Activated CD4-positive, alpha-beta T cell treated with anti-CD3 and anti-CD28 coated beads for 4 hours (primary cell): Measurements from ENCODE around the gene ATIC.

Experiments
- DNase-seq, 2 donors: peaks; one replicate each; pipeline ENCODE4 v3.0.0-alpha.2; 2020

ATIC gene

GRCh38 chr2:215311625-215312396, at the start of gene ATIC:
ATIC (plus strand) TSS chr2:215312059; CDS start chr2:215312143, 84 bp downstream.
- DNase-seq, result peak; percentile 88 to 93

GRCh38 chr2:215262303-215262702, 49.6 kb upstream of the ATIC start:
- no peak for DNase-seq

GRCh38 chr2:215262741-215263362, 49.0 kb upstream of the ATIC start:
- no peak for DNase-seq

DNA sequence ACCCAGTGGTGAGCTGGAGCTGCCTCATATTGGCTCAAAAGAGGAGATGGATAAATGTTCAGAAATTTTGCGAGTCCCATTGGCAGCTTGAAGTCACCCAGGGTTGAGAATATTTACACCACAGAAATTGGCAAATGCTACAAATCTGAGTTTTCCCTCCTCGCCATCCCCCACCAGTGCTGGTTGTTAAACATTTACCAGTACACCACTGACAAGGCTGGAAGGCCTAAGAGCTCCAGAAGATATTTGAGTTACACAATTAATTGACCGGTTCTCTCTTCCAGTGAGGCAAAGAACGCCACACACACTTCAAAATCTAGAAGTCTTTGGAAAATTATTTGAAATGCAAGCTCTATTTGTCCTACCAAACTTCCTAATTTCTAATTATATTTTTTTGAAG, 47.5 kb upstream of the ATIC start:
- no peak for DNase-seq

GRCh38 chr2:215269397-215270117, 42.3 kb upstream of the ATIC start:
- peak; percentile 45 to 63 for DNase-seq

GRCh38 chr2:215270118-215270451, 41.8 kb upstream of the ATIC start:
- DNase-seq, result no peak

GRCh38 chr2:215271446-215271845, 40.4 kb upstream of the ATIC start:
- no peak for DNase-seq

DNA sequence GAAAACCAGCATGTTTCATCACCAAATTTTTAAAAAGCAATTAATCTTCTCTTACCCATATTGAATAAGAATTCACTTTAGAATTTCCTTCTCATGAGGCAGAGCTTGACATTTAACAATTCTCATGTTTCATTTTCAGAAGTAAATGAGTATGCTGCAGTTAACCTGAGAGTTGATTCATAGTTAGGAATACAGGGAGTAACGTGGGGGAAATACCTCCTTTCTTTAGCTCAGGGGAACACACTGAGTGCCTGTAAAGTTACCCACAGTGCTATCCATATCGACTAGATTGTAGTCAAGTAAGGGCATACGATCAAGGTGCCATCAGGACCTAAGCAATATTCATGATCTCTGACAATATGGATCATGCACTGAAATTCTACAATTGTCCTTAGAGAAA, 38.9 kb upstream of the ATIC start:
- DNase-seq, result no peak

- DNase-seq, result no peak
These were observed 37.0 kb upstream of the ATIC start for GRCh38 chr2:215274829-215275228.

DNA sequence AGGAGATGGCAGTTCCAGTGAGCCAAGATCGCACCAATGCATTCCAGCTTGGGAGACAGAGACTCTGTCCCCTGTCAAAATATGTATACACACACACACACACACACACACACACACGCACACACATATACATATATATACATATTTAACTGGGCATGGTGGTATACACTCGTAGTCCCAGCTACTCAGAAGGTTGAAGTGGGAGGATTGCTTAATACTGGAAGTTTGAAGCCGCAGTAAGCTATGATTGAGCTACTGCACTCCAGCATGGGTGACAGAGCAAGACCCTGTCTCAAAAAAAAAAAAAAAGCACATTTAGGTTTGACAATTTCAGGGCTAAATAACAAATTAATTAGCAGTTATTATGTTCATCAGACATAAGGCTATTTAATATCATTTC, 36.0 kb upstream of the ATIC start:
- no peak for DNase-seq

DNA sequence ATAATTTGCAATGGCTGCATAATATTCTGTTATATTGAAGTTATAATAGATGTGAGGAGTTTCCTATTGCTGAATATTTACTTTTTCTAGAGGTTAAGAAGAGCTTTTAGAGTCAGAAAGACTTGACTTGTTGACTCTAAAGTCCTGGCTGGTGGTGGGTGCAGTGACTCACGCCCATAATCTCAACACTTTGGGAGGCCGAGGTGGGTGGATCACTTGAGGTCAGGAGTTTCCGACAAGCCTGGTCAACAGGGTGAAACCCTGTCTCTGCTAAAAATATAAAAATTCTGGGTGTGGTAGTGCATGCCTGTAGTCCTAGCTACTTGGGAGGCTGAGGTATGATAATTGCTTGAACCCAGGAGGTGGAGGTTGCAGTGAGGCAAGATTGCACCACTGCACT, 33.9 kb upstream of the ATIC start:
- DNase-seq, result no peak

DNA sequence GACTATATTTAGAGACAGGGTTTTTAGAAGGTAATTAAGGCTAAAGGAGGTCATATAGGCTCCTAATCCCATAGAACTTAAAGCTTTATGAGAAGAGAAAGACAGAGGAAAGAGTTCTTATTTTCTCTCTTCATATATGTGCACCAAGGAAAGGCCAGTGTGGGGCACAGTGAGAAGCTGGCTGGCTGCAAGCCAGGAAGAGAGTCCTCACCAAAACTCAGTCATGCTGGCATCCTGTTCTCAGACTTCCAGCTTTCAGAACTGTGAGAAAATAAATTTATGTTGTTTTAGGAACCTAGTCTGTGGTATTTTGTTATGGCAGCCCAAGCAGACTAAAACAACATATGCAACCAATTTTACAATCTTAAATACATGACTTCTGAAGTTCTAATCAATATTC, 31.5 kb upstream of the ATIC start:
- DNase-seq, result no peak

- no peak for DNase-seq
These were observed 28.6 kb upstream of the ATIC start for GRCh38 chr2:215283221-215283620.

DNA sequence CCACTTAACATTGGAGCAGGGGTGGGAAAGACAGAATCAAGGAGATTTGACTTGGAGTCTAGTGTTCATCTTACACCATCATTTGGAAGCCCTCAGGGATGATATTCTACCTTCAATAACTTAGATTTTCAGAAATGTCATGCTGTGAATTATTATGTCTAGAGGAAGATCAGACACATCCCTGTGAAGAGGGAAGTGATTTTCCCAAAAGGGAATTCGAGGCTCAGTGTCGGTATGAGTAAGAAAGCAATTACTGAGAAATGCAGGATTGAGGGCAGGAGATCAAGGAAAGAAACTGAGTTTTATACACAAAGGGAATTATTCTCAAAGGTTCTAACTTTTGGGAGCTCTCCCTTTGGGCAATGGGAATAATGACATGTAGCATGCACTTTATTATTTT, 25.6 kb upstream of the ATIC start:
- no peak for DNase-seq

DNA sequence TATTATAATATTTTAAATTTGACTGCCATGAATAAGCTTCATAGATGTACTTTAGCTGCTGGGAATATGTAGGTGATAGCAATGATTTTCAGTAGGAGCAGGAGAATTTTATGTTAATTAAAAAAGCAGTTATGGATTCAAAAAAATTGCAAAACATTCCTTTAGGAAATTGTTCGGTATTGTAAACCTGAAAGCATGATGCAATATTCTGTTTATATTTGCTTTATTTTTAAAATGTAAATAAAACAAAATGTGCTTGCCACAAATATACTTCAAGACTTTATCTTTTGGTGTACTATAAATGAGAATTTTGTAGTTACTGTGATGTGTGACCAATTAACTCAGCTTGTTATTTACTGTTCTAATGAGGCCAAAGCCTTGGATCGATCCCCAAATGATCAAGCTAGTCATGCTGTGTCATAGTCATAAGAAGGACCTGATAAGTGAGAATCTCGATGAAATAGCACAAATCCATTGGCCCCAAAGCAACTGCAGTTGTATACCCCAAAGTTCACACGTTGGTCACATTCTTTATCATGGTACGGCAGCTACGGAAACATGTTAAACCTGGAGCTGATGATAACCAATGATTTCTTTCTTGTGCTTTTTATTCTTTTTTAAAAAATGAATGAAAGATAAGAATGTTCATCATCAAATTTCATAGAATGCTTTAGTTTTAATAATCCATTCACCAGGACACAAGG, 23.6 kb upstream of the ATIC start:
- DNase-seq, result no peak

GRCh38 chr2:215290980-215291599, 20.8 kb upstream of the ATIC start:
- DNase-seq, result no peak

GRCh38 chr2:215293879-215294278, 18.0 kb upstream of the ATIC start:
- DNase-seq, result no peak

DNA sequence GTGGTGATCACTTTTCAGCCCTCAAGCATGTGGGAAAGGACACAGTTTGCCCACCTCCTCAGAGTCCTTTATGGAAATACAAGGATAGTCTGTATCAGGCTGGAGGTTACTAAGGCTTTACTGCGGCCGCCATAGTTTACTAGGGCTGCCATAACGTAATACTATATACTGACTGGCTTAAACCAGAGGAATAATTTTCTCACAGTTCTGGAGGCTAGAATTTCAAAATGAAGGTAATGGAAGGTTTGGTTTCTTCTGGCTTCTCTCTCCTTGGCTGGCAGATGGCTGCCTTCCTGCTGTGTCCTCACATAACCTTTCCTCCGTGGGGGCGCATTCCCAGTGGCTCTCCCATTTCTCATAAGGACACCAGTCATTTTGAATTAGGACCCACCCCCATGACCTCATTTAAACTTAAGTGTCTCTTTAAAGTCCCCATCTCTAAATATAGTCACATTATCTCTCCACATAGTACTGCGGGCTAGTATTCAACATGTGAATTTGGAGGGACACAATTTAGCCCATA, 12.5 kb upstream of the ATIC start:
- DNase-seq, result no peak

GRCh38 chr2:215301994-215302393, 9.9 kb upstream of the ATIC start:
- no peak for DNase-seq

- peak; percentile 9 to 11 for DNase-seq
These were observed 617 bp upstream of the ATIC start for GRCh38 chr2:215311259-215311624.

- DNase-seq, result no peak
These were observed 1.4 kb downstream of the ATIC start for GRCh38 chr2:215313255-215313613.

DNA sequence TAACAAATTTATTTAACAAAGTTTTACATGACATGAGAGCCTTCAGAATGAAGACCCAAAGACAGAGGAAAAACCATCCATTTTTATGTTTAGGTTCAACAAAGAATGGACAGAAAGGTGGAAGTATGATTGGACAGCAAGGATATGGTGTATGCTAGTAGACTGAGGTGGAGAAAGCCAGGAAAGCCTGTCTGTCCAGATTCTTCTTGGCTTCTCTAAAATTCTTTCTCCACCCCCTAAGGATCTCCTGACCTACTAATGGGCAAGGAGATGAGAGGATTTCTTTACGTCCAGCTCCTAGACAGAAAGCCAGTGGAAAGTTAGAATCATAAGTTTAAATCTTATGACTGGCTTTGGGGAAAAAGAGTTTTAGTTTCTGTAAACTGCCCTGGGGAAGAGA, 3.0 kb downstream of the ATIC start:
- no peak for DNase-seq

DNA sequence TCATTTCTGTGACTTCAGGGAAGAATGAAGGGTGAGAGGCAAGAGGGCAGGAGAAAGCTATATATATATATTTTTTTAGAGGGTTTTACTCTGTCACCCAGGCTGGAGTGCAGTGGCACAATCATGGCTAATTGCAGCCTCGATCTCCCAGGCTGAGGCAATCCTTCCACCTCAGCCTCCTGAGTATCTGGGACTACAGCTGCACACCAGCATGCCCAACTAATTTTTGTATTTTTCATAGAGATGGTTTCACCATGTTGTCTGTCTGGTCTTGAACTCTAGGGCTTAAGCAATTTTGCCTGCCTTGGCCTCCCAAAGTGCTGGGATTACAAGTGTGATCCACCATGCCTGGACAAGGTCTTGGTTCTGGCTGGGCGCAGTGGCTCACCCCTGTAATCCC, 3.4 kb downstream of the ATIC start:
- DNase-seq, result no peak
